HG02981 (cell line): Measurements from ENCODE around the gene ANKS4B.
"Not testable (repeated sequence)": the region's sequence is repeated elsewhere in the genome, so short reads cannot be mapped to it uniquely, and the experiment has no call there.

Source experiments
- ATAC-seq: cut with Tn5 transposase; IDR thresholded peaks from one replicate; pipeline ENCODE4 v1.9.1; 2021; ENCODE audit warnings: mild to moderate bottlenecking, moderate library complexity; ENCODE audit not compliant: unreplicated experiment

Gene ANKS4B

DNA sequence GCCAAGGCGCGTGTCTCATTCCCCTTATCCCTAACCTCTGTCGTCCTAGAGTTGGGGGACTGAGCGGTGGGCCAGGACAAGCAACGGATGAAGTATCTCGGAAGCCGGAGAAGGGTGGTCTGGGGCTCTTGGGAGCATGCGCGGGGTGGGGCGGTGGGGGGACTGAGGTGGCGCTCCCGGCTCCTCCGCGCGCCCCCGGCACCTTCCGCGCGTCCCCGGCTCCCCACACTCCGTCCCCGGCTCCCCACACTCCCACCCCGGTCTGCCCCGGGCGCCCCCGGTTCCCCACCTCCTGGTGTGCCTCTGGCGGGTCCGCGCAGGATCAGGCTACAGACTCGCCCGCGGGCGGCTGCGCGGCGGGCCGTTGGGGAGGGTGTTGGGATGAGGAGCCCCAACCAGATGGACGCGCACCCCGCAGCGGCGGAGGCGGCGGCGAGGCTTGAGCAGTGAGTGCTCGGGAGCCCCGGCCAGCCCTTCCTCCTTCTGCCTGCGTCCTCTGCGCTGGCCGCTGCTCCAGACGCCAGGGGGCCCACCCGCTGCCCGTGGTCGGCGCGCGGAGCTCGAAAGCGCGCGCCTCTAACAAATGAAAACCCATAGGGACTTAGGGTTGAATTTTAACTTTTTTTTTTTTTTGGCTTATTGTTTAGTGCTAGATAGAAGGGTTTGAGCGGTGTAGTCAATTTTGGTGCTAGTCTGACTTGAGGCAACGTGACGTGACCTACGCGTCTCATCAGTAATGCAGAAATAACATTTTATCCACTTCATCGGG, 50.2 kb downstream of the ANKS4B start:
- ATAC-seq: no peak

DNA sequence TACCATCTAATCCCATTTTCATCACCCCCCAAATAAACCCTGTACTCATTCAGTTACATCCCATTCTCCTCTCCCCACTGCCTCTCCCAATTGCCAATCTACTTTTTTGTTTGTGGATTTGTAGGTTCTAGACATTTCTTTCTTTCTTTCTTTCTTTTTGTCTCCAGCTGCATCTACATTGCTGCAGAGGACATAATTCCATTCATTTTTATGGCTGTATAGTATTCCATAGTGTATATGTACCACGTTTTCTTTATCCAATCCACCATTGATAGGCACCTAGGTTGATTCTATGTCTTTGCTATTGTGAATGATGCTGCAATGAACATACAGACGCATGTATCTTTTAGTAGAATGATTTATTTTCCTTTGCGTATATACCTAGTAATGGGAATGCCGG, 50.9 kb downstream of the ANKS4B start:
- ATAC-seq: no peak

DNA sequence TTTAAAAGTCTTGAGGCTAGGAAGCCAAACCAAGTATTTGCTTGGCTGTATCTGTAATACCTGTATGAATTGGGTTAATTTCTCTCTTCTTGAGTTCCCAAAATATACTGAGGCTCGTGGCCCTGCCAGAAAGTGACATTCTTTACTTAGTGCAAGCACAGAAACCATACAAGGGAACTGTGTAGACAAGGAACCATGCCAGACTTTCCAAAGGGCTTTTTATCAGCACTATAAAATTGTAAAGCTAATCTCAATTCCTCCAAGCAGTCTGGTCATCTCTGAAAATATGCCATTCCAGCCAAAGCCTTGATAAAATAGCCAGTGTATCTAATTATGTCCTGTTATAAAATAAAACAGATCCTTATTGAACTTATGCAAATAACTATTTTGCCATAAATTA, 51.8 kb downstream of the ANKS4B start:
- ATAC-seq: no peak

DNA sequence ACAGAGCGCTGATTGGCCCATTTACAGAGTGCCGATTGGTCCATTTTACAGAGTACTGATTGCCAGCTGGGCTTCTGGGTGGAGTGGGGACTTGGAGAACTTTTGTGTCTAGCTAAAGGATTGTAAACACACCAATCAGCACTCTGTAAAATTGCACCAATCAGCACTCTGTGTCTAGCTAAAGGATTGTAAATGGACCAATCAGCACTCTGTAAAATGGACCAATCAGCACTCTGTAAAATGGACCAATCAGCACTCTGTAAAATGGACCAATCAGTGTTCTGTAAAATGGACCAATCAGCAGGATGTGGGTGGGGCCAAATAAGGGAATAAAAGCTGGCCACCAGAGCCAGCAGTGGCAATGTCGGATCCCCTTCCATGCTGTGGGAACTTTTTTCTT, 56.3 kb downstream of the ANKS4B start:
- ATAC-seq: not testable (repeated sequence)

DNA sequence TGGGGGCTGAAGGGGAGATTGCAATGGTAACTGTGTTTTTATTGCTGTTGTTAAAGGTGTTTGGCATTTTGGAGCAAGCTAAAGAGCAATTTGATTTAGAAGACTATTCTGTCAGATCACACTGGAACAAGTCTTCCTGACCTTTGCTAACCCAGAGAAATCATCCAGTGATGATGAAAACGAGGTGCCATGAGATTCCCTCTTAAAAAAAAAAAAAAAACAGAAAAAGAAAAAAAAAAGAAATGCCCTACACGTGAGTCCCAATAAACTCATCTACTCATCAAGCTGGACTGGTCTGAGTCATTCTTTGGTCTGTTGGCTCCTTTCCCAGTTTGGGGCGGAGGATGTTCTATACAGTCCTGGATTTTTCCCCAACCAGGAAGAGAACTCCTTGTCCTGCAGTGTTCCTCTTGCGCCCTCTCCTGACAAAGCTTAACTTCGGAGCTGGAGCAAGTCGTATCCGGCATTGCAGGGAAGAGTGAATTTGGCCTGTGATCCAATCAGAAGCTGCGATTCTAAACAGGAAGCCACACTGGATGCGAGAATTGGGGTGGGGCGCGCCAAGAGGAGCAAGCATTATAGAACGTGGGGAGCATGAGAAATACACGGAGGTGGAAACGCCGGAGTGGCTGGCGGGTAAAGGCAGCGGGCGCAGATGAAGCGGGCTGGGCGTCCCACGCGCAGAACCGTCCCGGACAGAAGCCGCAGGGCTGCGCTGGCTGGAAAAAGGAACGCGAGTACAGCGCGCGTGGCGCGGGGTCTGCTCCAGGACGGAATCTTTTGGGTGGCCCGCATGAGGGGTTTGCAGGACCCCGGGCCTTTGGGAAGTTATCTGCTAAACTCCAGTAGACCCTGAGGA, 67.0 kb downstream of the ANKS4B start:
- ATAC-seq: peak; percentile 50

DNA sequence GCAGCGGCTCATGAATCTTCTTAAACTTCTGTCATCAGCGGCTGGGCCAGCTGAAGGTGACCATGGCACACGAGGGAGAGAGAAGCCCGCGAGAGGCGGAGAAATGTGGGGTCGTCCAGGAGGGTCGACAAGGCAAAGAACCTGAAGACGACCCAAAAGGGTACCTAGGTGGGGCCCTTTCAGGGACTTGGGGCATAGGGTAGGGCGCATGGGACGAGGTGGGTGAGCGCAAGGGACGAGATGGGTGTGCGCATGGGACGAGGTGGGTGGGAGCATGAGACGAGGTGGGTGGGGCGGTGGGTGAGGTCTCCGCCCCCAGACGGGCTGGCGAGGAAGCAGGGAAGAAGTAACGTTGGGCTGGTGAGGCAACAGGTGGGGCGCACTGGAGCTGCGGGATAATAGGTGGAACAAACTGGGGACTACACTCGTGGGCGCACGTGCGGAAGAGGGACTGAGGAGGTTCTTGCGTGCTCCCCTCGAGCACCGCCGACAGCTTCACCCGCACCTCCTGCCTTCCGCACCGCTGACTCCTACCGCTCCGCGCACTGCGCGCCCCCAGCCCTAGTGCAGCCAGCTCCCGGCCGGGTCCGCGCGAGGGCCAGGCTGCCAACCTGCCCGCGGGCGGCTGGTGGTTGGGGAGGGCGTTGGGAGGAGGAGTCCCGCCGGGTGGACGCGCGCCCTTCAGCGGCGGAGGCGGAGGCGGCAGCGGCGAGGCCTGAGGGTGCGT, 67.8 kb downstream of the ANKS4B start:
- peak; percentile 55 for ATAC-seq

DNA sequence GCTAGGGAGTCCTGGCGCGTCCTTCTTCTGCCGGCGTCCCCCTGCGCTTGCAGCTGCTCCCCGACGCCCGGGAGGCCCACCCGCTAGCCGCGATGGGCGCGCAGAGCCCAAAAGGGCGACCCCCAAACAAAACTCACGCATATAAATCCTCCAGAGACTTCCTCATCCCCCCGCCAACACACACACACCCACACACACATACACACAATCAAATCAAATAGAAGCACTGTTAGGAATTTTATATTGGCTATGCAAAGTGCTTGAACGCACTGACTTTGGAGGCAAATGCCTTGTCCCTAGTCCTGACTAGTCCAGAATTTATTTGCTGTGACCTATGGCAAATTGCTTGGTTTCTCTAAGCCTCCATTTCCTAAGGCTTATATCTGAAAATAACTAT, 68.4 kb downstream of the ANKS4B start:
- no peak for ATAC-seq

DNA sequence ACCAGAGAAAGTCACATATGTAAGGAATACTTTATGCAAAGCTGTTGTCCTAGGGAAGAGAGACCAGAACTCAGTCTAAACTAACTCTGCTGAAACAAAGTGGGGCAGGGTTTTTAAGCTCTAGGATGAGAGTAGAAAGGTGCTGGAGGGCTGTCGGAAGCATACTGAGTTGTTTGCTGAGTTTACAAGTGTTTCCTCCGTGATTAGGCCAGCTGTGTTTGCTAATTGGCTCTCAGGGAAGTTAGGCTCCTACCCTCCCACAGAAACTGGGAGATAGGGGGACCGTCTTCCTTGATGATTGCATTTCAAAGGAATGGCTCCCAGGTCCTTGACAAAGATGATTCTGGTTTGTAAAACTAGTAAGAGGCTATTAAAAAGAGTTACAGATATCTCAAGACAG, 69.0 kb downstream of the ANKS4B start:
- ATAC-seq: no peak

DNA sequence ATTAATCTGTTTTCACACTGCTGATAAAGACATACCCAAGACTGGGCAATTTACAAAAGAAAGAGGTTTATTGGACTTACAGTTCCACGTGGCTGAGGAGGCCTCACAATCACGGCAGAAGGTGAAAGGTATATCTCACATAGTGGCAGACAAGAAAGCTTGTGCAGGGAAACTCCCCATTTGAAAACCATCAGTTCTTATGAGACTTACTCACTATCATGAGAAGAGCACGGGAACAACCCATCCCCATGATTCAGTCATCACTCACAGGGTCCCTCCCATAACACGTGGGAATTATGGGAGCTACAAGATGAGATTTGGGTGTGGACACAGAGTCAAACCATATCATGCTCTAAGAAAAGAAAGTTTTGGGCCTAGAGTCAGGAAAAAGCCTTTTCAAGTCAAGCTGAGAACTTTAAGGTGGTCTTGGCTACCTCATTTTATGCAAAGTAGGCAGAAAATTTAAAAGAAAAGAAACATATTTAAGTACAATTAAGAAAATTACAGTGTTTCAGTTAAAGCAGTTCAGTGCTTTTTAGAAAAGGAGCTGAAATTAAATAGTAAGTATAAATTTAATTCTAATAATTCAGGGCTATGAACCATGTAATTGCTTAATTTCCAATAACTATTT, 69.5 kb downstream of the ANKS4B start:
- no peak for ATAC-seq
